ENCODE data around the gene C1R.

Gene C1R

GRCh38 chr12:7092229-7092985 lies at the start of gene C1R:
Gene C1R (minus strand): TSS chr12:7092445. CDS start chr12:7092388, 57 bp downstream.
- peak; percentile 44 for DNase-seq

GRCh38 chr12:7141351-7142005 lies 49.2 kb upstream of the C1R start:
- DNase-seq, result no peak

- DNase-seq, result no peak
Measured at GRCh38 chr12:7139200-7139599, 47.0 kb upstream of the C1R start.

- no peak for DNase-seq
Measured at GRCh38 chr12:7137908-7138307, 45.7 kb upstream of the C1R start.

GRCh38 chr12:7136676-7137075 lies 44.4 kb upstream of the C1R start:
- no peak for DNase-seq

GRCh38 chr12:7136071-7136470 lies 43.8 kb upstream of the C1R start:
- no peak for DNase-seq

GRCh38 chr12:7134396-7135166 lies 42.3 kb upstream of the C1R start:
- no peak for DNase-seq

- DNase-seq, result no peak
Measured at GRCh38 chr12:7131502-7131866, 39.2 kb upstream of the C1R start.

- no peak for DNase-seq
Measured at GRCh38 chr12:7130701-7131501, 38.7 kb upstream of the C1R start.

GRCh38 chr12:7129872-7130691 lies 37.8 kb upstream of the C1R start, which contains the start of gene CLSTN3:
Gene CLSTN3 (plus strand): TSS chr12:7130371. CDS start chr12:7130649, 278 bp downstream.
- DNase-seq, result peak; percentile 56

- no peak for DNase-seq
Measured at GRCh38 chr12:7129287-7129871, 37.1 kb upstream of the C1R start.

GRCh38 chr12:7128681-7129286 lies 36.5 kb upstream of the C1R start, which contains the start of gene RBP5:
Gene RBP5 (minus strand): TSS chr12:7128889. CDS start chr12:7128775, 114 bp downstream.
- DNase-seq, result no peak

GRCh38 chr12:7127916-7128626 lies 35.8 kb upstream of the C1R start:
- DNase-seq, result no peak

GRCh38 chr12:7125632-7126227 lies 33.5 kb upstream of the C1R start:
- DNase-seq, result no peak

GRCh38 chr12:7123806-7124522 lies 31.7 kb upstream of the C1R start:
- DNase-seq, result no peak

- no peak for DNase-seq
Measured at GRCh38 chr12:7122811-7123769, 30.8 kb upstream of the C1R start.

GRCh38 chr12:7121324-7121723 lies 29.1 kb upstream of the C1R start:
- DNase-seq, result no peak

GRCh38 chr12:7120166-7120565 lies 27.9 kb upstream of the C1R start:
- DNase-seq, result no peak
